ENCODE results near the gene TMEM40.

- TF ChIP-seq CTCF (IDR thresholded peaks at IDR 0.05): no peak
- no peak for TF ChIP-seq POLR2A (IDR thresholded peaks at IDR 0.05)
These were observed 71.1 kb downstream of the TMEM40 start for GRCh38 chr3:12687948-12688347.

Data from thyroid gland (tissue), 4 donors.